Pericardium fibroblast (primary cell): ENCODE results near the gene TEX30. TPM values are rescaled to one million over a fixed set of nuclear protein-coding genes. Genes with fewer than 3 reads are reported as not detected.

Experiments used
- total RNA-seq: library from RNA; depleted of rRNA; stranded (reverse); fragments of >200 nt; gene quantifications from 2 replicates; pipeline ENCODE4 v1.2.3, GENCODE V29; 2015

The TEX30 gene
- total RNA-seq: 4.2 and 5.7 TPM in 2 replicates

GRCh38 chr13:102773441-102774213, at the start of gene TEX30:
TSS of gene TEX30 (minus strand) at chr13:102773786. CDS start at chr13:102770026, 3,760 bp downstream.

GRCh38 chr13:102798581-102799425, 25.2 kb upstream of the TEX30 start, which contains the start of the genes BIVM and POGLUT2:
TSS of gene BIVM (plus strand) at chr13:102799119. CDS start at chr13:102807268, 8,149 bp downstream.
TSS of gene POGLUT2 (minus strand) at chr13:102798976. CDS start at chr13:102798670, 306 bp downstream.

Other genes starting within 250 kb of the TEX30 start
- 27.1 and 28.5 TPM in 2 replicates for gene TPP2, start 176.8 kb downstream of the TEX30 start, total RNA-seq
- 1.4 TPM in 1 of 2 replicates, not detected in the other for gene METTL21C, start 78.7 kb downstream of the TEX30 start, total RNA-seq
- 26.6 and 40.6 TPM in 2 replicates for gene POGLUT2, start 25.2 kb upstream of the TEX30 start, total RNA-seq
- gene BIVM, start 25.3 kb upstream of the TEX30 start, total RNA-seq: 11.0 and 19.0 TPM in 2 replicates
- 33.6 and 41.7 TPM in 2 replicates for gene ERCC5, start 72.2 kb upstream of the TEX30 start, total RNA-seq